Neuron (in vitro differentiated cells): Measurements from ENCODE around the gene TTC22.

ENCODE experiments used
- H2AFZ ChIP-seq: one replicate; pipeline ENCODE4 v1.6.1; 2013; ENCODE audit warnings: low read depth, mild to moderate bottlenecking, inconsistent platforms, low read length, moderate library complexity
- H3K27me3 ChIP-seq: one replicate; pipeline ENCODE4 v1.6.1; 2013; ENCODE audit warnings: low read length; ENCODE audit not compliant: insufficient read depth
- H3K36me3 ChIP-seq: one replicate; pipeline ENCODE4 v1.6.1; 2013; ENCODE audit warnings: low read length; ENCODE audit not compliant: insufficient read depth
- H3K4me1 ChIP-seq: one replicate; pipeline ENCODE4 v1.6.1; 2013; ENCODE audit warnings: low read length; ENCODE audit not compliant: insufficient read depth
- H3K4me3 ChIP-seq: 2 replicates; pipeline ENCODE4 v1.5.1; 2013; ENCODE audit warnings: mild to moderate bottlenecking, low read length, moderate library complexity
- H3K9me3 ChIP-seq: one replicate; pipeline ENCODE4 v1.6.1; 2013; ENCODE audit warnings: low read length

Gene TTC22

DNA sequence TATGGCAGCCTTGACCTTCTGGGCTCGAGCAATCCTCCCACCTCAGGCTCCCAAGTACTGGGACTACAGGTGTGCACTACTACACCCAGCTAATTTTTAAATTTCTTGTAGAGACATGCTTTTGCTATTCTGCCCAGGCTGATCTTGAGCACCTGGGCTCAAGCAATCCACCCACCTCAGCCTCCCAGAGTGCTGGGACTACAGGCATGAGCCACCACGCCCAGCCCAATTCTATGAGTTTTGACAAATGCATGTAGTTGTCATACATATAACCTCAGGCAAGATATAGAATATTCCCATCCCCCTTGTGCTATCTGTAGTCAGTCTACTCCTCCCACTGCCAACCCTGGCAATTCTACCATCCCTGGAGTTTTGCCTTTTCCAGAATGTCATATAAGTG lies 38.7 kb upstream of the TTC22 start:
- H2AFZ ChIP-seq = no peak overlapping the region
- H3K36me3 ChIP-seq = peaks cover 2% of the 10 kb centered on the region
- H3K9me3 ChIP-seq = no peaks in the 10 kb centered on the region
- H3K27me3 ChIP-seq = peaks cover 4% of the 10 kb centered on the region
- H3K4me1 ChIP-seq = no peaks in the 10 kb centered on the region
- no peak overlapping the region for H3K4me3 ChIP-seq

DNA sequence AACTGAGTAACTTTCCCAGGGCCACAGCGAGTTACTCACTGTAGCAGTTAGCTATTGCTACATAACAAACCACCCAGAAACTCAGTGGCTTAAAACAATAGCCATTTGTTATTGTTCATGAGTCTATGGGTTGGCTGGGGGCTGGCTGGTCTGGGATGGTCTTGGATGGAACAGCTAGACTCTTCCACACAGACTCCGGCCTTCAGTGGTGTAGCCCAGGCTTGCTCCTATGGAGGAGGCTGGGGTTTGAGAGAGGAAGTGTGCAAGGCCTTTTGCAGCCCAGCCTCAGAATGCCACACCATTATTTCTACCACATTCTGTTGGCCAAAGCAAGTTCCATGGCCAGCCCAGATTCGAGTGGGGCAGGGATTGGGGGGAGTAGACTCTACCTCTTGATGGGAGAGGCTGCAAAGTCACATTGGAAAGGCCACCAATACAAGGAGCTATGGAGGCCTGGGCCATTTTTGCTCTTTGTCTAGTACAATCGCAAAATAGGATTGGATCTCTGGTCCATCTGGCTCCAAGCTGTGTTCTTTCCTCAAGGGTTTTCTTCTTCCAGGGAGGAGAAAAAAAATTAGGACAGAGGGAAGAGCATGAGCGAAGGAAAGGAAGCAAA lies 37.5 kb upstream of the TTC22 start:
- Histone ChIP-seq H2AFZ (no peak overlapping the region), H3K4me3 (no peak overlapping the region), H3K4me1 (no peaks in the 10 kb centered on the region), H3K9me3 (no peaks in the 10 kb centered on the region), H3K27me3 (peaks cover 4% of the 10 kb centered on the region), H3K36me3 (peaks cover 2% of the 10 kb centered on the region)

DNA sequence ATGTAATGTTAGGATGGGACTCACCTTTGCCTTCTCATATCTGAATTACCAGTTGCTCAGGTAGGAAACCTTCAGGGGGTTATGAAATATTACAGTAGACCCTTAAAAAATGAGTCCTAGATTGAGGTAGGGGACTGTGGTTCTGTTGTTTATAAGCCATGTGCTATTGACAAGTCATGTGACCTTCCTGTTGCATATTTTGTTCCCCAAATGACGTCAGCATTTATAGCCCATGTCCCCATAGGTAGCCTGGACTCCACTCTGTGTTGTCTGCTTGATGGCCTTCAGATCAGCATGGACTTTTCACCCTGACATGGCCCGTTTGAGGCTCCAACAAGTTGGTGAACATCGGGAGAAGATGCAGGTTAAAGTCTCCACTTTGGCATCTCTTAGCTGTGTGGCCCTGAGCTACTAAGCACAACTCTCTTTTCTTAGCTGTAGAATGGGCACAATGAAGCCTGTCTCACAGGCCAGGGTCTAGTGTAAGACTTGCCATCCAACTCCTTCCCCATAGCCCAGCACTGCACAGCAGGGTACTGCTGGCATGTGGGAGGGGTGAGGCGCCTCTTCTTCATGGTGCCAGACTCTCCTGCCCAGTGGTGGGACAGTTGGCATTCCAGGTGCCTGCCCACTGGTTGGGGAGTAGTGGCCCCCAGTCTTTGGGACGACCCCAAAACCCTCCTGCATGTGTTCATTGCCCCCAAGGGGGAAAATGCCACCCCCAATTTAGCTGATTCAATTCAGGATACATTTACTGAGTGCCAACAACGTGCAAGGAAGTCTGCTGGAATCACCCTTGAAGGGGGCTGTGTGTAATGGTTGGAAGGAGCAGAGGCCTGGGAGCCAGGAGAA lies 36.1 kb upstream of the TTC22 start:
- H3K4me3 ChIP-seq = no peak overlapping the region
- no peak overlapping the region for H2AFZ ChIP-seq
- peaks cover 4% of the 10 kb centered on the region for H3K27me3 ChIP-seq
- H3K36me3 ChIP-seq = no peaks in the 10 kb centered on the region
- H3K4me1 ChIP-seq = no peaks in the 10 kb centered on the region
- H3K9me3 ChIP-seq = no peaks in the 10 kb centered on the region

DNA sequence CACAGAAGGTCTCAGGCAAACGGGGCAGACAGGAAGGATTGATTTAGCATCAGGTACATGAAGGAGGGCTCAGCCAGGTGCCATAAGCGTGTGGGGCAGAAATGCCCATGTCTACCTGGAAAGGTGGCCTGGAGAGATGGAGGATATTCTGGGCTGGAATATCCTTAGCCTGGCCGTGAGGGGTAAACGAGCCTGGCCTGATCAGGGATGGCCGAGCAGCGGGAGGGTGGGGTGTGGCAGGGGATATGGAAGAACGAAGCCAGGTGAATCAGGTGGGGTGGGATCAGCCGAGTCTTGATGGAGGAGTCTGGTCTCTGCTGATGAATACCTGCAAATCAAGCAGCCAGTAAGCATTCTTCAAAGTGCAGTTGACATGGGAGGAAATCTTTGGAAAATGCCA lies 35.5 kb upstream of the TTC22 start:
- Histone ChIP-seq H3K27me3 (peaks cover 4% of the 10 kb centered on the region), H3K36me3 (no peaks in the 10 kb centered on the region), H3K4me1 (no peaks in the 10 kb centered on the region), H2AFZ (no peak overlapping the region), H3K9me3 (no peaks in the 10 kb centered on the region), H3K4me3 (no peak overlapping the region)

DNA sequence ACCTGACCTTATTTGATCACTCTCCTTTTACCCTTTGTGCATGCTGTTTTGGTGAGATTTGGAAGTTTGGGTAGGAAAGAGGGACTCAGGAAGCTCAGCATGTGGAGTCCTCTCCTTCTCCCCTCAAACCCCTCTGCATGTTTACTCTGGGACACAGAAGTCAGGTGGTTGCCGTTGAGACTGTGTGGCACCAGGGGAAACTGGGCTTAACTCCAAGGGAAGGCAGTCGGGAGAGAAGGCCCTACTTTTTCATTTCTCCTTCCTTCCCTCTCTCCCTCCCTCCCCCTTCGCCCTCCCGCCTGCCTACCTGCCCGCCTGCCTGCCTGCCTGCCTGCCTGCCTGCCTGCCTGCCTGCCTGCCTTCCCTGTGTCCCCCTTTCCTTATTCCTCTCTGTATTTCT lies 34.8 kb upstream of the TTC22 start:
- H3K4me1 ChIP-seq = no peaks in the 10 kb centered on the region
- H3K9me3 ChIP-seq = no peaks in the 10 kb centered on the region
- H3K27me3 ChIP-seq = peaks cover 4% of the 10 kb centered on the region
- no peak overlapping the region for H2AFZ ChIP-seq
- H3K4me3 ChIP-seq = no peak overlapping the region
- H3K36me3 ChIP-seq = no peaks in the 10 kb centered on the region

DNA sequence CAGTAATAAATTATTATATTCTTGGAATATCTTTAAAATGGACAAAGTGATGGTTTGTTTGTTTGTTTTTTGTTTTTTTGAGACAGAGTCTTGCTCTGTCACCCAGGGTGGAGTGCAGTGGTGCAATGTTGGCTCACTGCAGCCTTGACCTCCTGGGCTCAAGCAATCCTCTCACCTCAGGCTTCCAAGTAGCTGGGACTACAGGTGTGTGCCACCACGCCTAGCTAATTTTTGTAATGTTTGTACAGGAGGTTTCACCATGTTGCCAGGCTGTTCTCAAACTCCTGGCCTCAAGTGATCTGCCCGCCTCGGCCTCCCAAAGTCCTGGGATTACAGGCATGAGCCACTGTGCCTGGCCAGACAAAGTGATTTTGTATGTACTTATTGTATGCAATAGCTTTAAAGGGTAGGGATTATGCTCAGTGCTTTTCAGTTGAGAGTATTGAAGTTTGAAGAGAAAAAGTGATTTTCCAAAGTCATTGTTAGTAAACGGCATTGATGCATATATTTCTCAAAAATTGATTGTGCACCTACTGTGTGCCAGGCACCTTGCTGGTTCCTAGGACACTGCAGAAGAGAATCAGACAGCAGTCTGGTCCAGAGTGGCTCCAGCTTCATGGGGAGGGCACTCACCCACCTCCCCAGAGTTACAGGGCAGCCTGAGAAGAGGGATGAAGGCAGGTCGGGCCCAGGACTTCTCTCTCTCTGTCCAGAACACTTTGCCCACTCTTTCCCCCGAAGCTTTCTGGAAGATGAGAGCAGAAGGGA lies 34.2 kb upstream of the TTC22 start:
- no peak overlapping the region for H2AFZ ChIP-seq
- H3K4me1 ChIP-seq = no peaks in the 10 kb centered on the region
- H3K27me3 ChIP-seq = peaks cover 4% of the 10 kb centered on the region
- no peaks in the 10 kb centered on the region for H3K36me3 ChIP-seq
- H3K9me3 ChIP-seq = no peaks in the 10 kb centered on the region
- H3K4me3 ChIP-seq = no peak overlapping the region

DNA sequence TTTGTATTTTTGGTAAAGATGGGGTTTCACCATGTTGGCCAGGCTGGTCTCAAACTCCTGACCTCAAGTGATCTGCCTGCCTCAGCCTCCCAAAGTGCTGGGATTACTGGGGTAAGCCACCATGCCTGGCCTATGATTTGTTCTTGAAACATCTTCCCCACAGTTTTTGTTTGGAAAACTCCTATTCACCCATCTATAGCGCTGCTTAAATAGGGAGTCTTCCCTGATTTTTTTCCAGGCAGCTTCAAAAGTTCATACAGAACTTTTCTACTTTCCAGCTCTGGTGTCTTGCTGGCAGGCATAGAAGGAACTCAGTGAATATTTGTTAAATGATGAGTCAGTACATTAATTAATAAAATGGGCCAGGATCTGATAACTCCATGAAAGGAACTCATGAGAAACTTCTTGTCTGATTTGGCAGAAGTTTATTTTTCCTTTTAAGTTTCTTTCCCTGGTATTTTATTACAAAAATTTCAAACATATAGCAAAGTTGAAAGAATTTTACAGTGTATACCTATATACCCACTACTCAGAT lies 33.0 kb upstream of the TTC22 start:
- Histone ChIP-seq H3K9me3 (no peaks in the 10 kb centered on the region), H3K4me3 (no peak overlapping the region), H3K27me3 (peaks cover 4% of the 10 kb centered on the region), H2AFZ (no peak overlapping the region), H3K36me3 (no peaks in the 10 kb centered on the region), H3K4me1 (no peaks in the 10 kb centered on the region)

DNA sequence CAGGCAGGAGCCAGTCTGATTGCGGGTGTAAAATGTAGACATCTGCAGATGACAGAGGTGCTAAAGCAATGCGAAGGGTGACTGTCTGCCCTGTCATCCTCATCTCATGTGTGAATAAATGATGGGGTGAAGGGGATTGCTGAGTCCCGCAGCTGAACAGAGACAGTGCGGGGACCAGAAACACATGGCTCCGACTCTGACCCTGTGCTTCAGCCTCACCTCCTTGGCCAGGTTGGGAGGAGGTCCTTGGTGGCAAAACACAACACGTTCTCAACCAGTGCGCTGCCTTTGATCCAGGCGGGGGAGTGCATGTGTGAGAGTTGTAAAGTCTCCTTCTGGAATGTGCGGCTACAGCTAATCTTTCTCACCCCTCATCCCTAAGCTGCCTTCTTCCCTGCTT lies 32.0 kb upstream of the TTC22 start:
- Histone ChIP-seq H2AFZ (no peak overlapping the region), H3K36me3 (no peaks in the 10 kb centered on the region), H3K4me3 (no peak overlapping the region), H3K27me3 (peaks cover 4% of the 10 kb centered on the region), H3K4me1 (no peaks in the 10 kb centered on the region), H3K9me3 (no peaks in the 10 kb centered on the region)

DNA sequence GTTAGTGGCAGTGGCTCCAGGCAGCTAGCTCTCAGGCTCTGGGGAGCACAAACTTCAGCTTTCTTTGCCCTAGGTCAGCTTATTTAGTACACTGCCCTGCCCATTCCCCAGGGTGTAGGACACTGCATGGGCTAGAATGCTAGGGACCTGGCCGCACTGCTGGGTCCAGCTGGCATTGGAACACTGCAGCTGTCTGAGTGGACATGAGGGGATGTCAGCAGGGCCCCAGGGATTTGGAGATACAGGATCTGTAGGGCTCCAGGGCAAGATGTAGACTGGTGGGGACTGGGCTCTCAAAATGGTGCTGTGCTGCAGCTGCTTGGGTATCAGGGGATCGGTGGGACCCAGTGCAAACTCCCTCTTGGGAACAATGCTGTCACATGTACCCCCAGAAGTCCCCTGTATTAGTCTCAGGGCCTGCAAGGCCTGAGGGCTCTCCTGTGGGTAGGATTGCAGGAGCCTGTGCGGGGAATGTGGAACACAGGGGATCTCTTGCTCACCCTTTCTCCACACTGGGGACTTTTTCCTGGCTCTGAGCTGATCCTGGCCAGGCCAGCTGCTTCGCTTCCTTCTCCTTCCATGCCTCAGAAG lies 25.2 kb upstream of the TTC22 start:
- no peaks in the 10 kb centered on the region for H3K27me3 ChIP-seq
- no peaks in the 10 kb centered on the region for H3K9me3 ChIP-seq
- H2AFZ ChIP-seq = no peak overlapping the region
- no peaks in the 10 kb centered on the region for H3K36me3 ChIP-seq
- no peak overlapping the region for H3K4me3 ChIP-seq
- H3K4me1 ChIP-seq = no peaks in the 10 kb centered on the region

DNA sequence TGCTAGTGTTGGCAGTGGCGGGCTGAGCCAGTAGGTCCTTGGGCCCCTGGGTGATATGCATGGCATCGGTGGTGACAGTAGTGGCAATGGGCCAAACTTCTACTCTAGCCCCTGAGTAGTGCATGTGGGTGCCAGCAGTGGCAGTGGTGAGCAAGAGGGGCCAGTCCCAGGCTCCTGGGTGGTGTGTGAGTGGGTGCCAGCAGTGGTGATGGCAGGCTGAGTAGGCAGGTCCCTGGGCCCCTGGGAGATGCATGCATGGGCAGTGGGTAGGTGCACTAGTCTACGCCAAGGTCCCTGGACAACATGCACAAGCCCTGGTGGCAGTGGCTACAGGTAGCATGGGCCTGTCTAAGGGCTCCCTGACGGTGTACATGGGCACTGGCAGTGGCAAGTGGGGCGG lies 24.6 kb upstream of the TTC22 start:
- Histone ChIP-seq H3K4me1 (no peaks in the 10 kb centered on the region), H3K4me3 (no peak overlapping the region), H2AFZ (no peak overlapping the region), H3K36me3 (no peaks in the 10 kb centered on the region), H3K9me3 (no peaks in the 10 kb centered on the region), H3K27me3 (no peaks in the 10 kb centered on the region)

DNA sequence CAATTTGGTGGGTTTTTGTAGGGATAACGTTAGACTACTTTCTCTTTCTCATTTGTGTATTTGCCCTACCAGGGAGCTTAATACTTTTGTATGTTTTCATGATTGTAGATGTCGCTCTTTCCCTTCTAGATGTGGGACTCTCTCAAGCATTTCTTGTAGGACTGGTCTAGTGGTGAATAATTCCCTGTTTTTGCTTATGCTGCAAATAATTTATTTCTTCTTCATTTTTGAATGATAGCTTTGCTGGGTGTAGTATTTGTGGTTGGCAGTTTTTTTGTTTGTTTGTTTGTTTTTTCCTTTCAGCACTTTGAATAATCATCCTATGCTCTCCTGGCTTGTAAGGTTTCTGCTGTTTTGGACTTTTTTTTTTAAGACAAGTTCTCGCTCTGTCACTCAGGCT lies 22.5 kb upstream of the TTC22 start:
- Histone ChIP-seq H3K36me3 (no peaks in the 10 kb centered on the region), H3K9me3 (no peaks in the 10 kb centered on the region), H3K4me3 (no peak overlapping the region), H3K4me1 (no peaks in the 10 kb centered on the region), H2AFZ (no peak overlapping the region), H3K27me3 (no peaks in the 10 kb centered on the region)

DNA sequence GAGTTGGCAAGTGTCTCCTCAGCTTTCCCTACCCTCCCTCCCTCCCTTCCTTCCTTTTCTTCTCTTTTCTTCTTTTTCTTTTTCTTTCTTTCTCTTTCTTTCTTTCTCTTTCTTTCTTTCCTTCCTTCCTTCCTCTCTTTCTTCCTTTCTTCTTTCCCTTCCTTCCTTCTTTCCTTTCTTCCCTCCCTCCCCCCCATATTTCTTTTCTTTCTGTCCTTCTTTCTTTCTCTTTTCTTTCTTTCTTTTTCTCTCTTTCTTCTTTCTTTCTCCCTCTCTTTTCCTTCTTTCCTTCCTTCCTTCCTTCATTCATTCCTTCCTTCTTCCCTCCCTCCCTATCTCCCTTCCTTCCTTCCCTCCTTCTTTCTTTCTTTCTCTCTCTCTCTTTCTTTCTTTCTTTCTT lies 18.6 kb upstream of the TTC22 start:
- Histone ChIP-seq H2AFZ (no peak overlapping the region), H3K27me3 (peaks cover 26% of the 10 kb centered on the region), H3K4me3 (no peak overlapping the region), H3K4me1 (no peaks in the 10 kb centered on the region), H3K36me3 (no peaks in the 10 kb centered on the region), H3K9me3 (no peaks in the 10 kb centered on the region)

DNA sequence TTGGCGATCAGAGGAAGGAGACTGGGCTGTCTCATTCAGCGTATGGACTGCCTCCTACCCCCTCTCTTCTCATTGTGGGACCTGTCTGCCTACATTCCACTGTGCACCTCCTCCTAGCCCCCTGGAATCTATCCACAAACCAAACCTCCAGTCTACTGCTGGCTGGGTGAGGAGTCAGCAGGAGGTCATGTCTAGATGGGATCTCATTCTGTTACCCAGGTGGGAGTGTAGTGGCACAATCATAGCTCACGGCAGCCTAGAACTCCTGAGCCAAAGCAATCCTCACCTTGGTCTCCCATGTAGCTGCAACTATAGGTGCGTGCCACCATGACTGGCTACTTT lies 18.0 kb upstream of the TTC22 start:
- Histone ChIP-seq H3K4me3 (no peak overlapping the region), H3K36me3 (no peaks in the 10 kb centered on the region), H2AFZ (no peak overlapping the region), H3K4me1 (no peaks in the 10 kb centered on the region), H3K27me3 (peaks cover 29% of the 10 kb centered on the region), H3K9me3 (no peaks in the 10 kb centered on the region)
